ENCODE measurements around the gene BTBD18.
"Not testable (repeated sequence)": the region's sequence is repeated elsewhere in the genome, so short reads cannot be mapped to it uniquely, and the experiment has no call there.

Gene BTBD18

DNA sequence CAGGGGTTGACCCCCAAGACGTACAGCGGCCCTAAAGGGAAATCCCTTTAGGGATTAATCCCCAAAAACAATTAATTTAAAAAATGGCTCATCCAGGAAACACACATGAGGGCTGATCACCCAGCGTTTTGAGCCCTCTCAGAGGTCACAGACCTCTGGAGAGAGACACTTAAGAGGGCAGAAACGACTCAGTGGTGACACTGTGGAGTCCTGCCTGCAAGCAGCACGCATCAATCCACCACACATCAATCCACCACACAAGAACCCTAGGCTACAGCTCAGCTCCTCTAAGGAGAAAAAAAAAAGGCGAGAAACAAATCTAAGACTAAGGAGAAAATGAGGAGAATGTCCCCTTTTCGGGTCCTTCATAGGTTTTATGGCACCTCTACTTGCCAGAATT is 22.8 kb downstream of the BTBD18 start:
- no peak for DNase-seq

DNA sequence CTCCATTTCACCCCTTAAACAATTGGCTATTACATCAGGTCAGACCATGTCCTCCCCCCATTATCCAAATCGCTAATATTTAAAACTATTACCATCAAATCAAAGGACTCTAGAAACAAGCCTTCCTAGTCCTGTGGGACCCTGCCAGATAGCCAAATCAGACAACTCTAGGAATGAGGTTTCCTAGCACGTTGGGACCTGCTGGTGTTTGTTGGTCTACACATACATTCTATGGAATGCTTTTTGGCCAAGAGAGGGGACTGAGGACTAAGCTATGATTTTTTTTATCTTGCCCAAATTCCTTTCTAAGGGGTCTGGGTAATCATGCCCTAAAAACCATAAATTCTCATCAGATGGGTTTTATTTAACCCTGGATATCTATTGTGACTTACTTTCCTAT is 24.4 kb downstream of the BTBD18 start:
- no peak for DNase-seq

DNA sequence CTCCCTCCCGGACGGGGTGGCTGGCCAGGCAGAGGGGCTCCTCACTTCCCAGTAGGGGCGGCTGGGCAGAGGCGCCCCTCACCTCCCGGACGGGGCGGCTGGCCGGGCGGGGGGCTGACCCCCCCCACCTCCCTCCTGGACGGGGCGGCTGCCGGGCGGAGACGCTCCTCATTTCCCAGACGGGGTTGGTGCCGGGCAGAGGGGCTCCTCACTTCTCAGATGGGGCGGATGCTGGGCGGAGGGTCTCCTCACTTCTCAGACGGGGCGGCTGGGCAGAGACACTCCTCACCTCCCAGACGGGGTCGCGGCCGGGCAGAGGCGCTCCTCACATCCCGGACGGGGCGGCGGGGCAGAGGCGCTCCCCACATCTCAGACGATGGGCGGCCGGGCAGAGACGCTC is 34.9 kb downstream of the BTBD18 start:
- not testable (repeated sequence) for DNase-seq

DNA sequence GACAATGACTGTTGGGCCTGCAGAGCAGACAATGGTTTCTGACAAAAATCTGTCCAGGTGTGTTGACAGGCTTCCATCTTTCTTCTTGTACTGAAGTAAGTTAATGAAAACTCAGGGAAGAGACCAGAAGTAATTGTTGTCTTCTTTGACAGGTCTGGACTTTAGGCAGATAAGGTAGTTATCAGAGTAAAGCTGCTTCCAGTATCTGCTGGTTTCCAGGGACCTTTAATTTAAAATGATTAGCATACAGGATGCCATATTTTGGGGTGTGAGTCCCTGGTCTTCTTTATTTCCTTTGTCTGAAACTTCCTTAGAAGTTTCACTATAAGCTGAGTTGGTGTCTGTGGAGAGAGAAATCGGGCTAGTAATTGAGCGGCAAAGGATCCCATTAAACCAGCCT is 37.8 kb downstream of the BTBD18 start:
- DNase-seq, result no peak

DNA sequence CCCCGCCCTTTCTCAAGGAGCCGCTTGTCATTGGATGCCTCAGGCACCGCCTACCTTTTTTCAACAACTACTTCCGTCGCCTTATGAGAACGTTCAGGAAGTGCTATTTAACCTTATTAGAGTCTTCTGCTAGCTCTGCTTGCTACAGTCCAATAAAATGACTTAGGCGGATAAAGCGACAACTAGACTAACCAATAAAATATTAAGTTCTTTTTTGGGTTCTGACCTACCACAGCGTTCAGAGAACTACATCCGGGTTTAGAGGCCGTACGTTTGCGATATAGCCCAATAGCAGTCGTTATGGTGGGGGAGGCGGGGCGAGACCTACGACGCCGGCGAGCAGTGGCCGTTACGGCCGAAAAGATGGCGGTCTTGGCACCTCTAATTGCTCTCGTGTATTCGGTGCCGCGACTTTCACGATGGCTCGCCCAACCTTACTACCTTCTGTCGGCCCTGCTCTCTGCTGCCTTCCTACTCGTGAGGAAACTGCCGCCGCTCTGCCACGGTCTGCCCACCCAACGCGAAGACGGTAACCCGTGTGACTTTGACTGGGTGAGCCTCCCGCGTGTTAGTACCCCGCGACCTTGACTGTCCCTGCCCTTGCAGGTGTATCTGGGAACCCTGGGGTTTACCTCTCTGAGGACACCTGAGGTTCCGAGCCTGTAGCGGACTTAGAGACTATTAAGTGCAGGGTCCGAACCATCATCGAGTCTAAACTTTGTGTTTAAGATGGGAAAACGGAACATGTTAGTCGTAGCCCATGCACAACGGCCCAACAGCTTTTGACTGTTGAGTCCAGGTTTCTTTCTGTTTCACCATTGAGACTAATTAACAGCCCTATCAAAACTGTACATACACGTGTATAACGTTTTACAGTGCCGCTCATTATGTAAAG is 39.1 kb downstream of the BTBD18 start, which contains the start of gene TMX2:
Gene TMX2 (plus strand): TSS at position 338 of the 895 bp plus-strand sequence. CDS start 26 bp downstream, at position 364.
- peak; percentile 99 for DNase-seq

DNA sequence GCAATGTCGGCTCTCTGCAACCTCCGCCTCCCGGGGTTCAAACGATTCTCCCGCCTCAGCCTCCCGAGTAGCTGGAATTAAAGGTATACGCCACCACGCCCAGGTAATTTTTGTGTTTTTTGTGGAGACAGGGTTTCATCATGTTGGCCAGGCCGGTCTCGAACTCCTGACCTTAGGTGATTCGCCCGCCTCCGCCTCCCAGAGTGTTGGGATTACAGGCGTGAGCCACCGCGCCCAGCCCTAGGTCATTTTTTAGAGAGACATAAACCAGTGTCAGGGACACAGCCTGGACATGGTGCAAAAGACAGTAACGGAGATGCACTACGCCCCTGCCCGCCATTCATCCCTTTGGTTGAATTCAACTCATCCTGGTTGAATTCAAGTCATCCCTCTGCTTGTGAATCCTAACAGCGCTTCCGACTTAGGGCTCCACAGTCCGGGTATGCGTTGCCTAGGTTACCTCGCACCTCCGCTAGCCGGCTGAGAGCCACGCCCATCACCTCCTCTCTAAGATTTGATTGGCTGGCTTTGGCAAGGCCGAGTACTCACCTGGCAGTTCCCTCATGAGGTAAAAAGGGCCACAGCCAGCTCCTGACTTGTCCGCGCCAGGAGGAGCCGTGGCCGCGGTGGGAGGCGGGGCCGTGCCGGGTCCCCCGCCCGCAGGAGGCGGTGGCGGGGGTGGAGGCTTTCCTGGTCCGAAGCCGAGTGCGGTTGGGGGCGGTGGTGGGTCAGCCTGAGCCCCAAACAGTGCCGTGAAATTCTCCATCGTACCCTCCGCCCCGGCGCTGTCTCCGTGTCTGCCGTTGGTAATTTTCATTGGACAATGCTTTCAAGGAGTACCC is 40.0 kb downstream of the BTBD18 start, which contains the start of gene MED19:
Gene MED19 (minus strand): TSS at position 802 of the 842 bp plus-strand sequence. CDS start 36 bp downstream, at position 766.
- DNase-seq, result peak; percentile 92

DNA sequence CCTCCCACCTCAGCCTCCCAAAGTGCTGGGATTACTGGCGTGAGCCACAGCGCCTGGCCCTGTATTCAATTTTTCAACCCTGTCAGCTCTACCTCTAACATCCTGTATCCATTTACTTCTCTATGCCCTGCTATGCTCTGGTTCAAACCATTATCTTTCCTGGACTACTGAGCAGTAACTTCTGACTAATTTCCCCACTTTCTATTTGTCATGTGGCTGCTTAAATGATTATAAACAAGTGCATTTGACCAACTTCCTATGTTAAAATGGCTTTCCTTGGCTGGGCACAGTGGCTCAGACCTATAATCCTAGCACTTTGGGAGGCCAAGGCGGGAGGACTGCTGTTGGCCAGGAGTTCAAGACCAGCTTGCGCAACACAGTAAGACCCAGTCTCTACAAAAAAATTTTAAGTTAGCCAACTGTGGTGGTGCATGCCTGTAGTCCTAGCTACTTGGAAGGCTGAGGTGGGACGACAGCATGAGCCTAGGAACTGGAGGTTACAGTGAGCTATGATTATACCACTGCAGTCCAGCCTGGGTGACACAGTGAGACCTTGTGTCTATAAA is 41.7 kb downstream of the BTBD18 start:
- DNase-seq, result no peak

DNA sequence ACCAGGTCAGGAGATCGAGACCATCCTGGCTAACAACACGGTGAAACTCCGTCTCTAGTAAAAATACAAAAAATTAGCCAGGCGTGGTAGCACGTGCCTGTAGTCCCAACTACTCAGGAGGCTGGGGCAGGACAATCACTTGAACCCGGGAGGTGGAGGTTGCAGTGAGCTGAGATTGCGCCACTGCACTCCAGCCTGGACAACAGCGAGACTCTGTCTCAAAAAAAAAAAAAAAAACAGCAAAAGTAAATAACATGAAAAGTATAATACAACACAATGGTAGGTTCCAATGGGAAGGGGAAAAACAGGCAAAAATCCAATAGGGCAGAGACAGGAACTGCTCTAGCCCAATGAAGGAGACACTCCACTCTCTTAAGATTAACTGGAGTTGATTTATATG is 46.2 kb downstream of the BTBD18 start:
- DNase-seq, result not testable (repeated sequence)

DNA sequence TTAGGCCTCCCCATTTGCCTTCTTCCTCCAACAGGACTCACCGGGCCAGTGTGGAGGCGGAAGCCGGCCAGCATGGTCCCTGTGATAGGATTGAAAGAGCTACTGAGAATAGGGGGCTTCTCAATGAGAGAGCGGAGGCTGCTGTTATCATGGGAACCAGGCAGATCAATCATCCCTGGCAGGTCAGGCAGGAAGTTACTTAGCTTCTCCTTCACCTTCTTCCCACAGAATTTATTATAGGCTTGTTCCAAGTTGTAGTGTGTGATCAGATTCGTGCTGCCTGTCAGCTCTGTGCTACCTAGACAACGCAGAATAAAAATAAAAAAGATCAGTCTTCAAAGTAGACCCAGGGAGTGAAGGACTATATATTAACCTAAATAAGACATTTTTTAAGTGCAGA is 46.7 kb downstream of the BTBD18 start:
- DNase-seq, result no peak

DNA sequence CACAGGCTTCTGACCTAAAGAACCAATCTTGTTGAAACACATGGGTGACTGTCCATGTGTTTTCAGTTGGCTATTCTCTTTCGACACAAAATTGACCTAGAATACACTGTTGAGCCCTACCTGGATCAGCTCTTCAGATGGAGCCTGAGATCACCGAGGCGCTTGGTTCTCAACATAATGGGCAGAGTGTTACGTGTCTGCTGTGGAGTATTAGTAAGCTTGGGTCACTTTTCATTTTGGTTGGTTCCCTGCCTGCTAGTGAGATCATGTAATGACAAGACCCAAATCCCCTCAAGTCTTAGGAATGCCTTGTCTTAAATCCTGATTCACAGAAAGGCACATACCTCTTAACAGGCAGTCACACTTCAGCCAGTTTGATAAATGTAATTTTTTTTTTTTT is 48.3 kb downstream of the BTBD18 start:
- DNase-seq, result no peak

DNA sequence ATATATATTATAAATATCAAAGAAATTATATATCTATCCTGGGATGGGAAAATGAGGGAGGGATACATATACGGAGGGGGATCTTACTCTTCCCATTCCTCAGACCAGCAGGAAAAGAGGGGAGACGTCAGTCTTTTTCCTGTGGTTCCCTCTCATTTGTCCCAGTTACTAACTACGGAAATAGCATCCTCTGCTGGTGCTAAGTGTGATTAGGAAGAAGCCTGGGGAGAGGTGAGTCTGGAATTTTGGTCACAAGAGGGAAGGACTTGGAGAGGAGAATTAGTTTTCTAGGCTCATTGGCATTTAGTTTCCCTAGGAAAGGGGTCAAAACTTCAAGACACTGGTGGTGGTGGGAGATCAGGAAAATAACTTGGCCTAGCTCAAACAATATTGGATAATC is 51.2 kb downstream of the BTBD18 start:
- no peak for DNase-seq

DNA sequence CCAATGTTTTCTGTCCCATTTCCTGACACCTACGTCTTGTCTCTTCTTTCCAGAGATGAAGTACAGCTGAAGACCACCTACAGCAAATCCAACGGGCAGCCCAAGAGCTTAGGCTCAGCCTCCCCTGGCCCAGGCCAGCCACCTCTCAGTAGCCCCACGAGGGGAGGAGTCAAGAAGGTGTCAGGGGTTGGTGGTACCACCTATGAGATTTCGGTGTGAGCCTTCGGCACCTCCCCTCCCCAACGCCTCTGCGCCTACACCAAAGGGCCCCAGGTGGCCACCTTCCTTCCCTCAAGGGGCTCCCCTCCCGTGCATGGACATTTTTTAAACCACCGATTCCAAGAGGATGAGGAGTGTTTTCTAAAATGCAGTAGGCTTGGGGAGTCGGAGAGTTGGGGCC is 51.8 kb downstream of the BTBD18 start:
- no peak for DNase-seq

DNA sequence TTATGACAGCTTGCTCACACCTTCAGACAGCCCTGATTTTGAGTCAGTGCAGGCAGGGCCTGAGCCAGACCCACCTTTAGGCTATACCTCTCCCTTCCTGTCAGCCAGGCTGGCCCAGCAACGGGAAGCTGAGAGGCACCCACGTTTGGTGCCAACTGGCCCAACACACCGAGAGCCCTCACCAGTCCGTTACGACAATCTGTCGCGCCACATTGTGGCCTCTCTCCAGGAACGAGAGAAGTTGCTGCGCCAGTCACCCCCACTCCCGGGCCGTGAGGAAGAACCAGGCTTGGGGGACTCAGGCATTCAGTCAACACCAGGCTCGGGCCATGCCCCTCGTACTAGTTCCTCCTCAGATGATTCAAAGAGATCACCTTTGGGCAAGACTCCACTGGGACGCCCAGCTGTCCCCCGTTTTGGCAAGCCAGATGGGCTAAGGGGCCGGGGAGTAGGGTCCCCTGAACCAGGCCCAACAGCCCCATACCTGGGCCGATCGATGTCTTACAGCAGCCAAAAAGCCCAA is 52.7 kb downstream of the BTBD18 start:
- no peak for DNase-seq
